Fibroblast of skin of right quadriceps (primary cell): Measurements from ENCODE around the gene MPL.

Experiments
- DNase-seq: peaks from one replicate; pipeline ENCODE4 v3.0.0-alpha.2; 2013

The MPL gene

DNA sequence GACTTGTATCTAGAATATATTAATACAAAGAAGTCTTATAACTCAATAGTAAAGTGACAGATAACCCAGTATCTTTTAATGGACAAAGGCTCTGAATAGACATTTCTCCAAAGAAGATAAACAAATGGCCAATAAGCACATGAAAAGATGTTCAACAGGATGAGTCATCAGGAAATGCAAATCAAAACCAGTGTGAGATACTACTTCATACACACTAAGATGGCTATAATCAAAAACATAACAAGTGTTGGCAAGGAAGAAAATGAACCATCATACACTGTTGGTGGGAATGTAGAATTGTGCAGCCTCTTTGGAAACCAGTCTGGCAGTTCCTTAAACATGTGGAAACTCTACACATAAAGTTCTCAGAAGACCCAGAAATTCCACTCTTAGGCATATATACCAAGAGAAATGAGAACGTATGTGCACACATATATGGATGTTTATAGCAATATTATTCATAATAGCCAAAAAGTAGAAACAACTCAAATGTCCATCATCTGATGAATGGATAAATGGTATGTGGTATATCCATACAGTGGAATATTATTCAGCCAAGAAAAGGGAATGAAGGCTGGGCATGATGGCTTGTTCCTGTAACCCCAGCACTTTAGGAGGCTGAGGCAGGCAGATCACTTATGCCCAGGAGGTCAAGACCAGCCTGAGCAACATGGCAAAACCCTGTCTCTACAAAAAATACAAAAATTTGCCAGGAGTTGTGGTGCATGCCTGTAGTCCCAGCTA, 9.9 kb upstream of the MPL start:
- peak; percentile 66 for DNase-seq

DNA sequence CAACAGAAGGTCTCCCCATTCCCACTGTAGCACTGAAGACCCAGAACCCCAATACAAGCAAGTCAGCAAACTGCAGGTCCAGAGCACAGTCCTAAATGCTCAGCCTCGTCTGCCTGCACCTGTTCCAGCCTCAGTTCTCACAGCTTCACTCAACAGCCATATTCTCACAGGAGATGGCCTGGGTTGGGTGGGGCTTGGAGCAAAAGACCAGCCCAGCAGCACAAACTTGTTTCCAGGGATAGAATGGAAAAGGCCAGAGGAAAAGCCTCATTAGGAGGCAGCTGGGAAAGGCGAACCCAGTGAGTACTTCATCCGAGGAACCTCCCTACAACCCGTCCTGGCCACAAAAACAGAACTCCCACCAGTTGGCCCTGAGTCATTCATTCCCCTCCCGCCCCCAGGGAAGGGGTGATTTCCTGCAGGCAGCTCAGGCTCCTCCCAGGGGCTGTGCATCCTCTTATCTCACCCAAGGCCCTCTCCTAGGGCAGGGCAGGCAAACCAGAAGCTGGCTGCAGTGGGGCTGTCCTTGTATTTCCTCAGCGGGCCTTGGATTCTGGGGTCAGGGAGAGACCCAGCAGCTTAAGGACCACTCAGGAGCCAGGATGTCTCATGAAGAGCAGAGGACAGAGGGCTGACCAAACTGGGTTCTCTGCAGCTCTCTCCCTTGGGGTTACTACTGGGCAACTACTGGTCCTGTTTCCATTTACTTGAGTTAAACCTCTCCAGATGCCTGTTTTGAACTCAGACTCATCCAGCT, 7.4 kb upstream of the MPL start:
- peak; percentile 83 for DNase-seq

- no peak for DNase-seq
Observed at GRCh38 chr1:43331688-43332087, 5.9 kb upstream of the MPL start.

- no peak for DNase-seq
Observed at GRCh38 chr1:43334453-43335205, 3.0 kb upstream of the MPL start.

GRCh38 chr1:43338001-43338400, 383 bp downstream of the MPL start:
- DNase-seq = no peak

DNA sequence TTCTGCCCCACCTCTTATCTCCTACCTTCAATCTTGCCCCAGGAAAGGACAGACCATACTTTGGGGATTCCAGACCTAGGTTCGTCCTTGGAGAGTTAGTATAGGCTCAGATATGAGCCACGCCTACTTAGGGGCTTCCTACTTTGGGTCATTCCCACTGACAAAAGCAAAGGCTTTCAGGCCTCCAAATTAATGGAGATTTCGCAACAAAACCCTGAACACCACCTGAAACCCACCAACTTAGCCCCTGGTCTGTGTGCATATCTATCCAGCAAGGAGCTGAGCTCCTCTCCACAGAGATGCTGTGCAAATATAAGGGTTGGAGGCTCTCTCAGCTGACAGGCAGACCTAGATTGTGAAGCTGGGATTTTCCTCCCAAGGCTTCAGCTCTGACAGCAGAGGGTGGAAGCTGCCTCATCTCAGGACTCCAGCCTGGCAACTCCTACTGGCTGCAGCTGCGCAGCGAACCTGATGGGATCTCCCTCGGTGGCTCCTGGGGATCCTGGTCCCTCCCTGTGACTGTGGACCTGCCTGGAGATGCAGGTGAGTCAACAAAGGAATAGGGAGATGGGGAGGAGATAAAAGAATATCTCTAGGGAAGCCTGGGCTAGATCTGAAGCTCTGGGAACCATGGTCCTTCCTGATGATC, 2.1 kb downstream of the MPL start:
- DNase-seq = no peak

DNA sequence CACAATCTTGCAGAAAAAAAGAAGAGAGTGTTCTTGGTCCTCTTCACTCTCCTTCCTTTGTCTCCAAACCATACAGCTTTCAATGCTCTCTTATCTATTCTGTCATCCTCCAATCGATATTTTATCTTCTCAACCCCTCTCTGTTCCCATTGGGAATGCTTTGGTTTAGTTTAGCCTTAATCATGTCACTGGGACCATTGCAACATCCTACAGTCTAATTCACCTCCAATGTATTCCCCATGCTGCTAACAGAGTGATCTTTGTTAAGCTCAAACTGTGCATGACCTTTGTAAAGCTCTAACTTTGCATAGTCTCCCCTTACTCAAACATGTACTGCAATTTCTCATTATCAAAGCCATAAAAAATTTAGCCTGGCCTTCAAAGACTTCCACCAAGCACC, 2.9 kb downstream of the MPL start:
- DNase-seq = no peak

- DNase-seq = no peak
Observed at GRCh38 chr1:43344267-43344850, 6.7 kb downstream of the MPL start.

GRCh38 chr1:43345120-43345519, 7.5 kb downstream of the MPL start:
- DNase-seq = no peak

DNA sequence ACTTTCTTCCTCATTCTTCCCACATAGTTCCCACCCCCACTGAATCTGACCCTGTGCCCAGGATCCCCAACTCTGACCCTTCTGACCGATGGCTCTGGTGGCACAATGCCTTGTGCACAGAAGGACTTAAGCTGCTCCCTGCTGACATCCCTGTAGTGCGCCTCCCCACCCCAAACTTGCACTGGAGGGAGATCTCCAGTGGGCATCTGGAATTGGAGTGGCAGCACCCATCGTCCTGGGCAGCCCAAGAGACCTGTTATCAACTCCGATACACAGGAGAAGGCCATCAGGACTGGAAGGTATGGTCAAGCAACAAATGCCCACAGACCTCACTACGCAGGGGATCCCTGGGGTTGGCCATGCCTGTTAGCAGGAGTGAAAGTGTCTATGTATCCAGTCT, 9.0 kb downstream of the MPL start:
- DNase-seq = no peak

- no peak for DNase-seq
Observed at GRCh38 chr1:43348343-43348808, 10.8 kb downstream of the MPL start.

GRCh38 chr1:43348809-43349593, 11.4 kb downstream of the MPL start:
- DNase-seq = peak; percentile 39

GRCh38 chr1:43349594-43350306, 12.1 kb downstream of the MPL start:
- DNase-seq = peak; percentile 86

DNA sequence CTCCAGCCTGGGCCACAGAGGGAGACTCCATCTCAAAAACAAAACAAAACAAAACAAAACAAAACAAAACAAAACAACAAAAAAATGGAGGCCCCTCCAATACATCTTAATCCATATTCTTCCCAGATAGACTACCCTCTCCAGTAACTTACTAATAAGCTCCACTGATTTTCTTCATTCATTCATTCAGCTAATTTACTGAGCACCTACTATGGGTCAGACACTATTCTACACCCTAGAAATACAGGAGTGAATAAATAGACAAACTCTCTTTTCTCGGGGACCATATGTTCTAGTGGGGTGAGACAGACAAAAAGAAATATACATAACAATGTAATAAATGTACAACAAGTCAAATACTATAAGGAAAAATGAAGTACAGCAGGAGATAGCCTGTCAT, 13.4 kb downstream of the MPL start:
- no peak for DNase-seq

- DNase-seq = no peak
Observed at GRCh38 chr1:43351421-43352350, 14.1 kb downstream of the MPL start.

DNA sequence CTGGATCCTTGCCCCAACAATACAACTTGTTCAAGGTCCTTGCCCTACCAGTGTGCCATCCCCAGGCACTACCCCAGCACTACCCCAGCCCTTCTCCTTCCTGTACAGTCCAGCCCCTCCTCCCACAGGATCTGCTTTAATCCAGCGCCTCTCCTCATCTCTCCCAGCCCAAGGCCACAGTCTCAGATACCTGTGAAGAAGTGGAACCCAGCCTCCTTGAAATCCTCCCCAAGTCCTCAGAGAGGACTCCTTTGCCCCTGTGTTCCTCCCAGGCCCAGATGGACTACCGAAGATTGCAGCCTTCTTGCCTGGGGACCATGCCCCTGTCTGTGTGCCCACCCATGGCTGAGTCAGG, 14.7 kb downstream of the MPL start:
- no peak for DNase-seq

- no peak for DNase-seq
Observed at GRCh38 chr1:43352881-43353280, 15.3 kb downstream of the MPL start.

- DNase-seq = no peak
Observed at GRCh38 chr1:43354471-43354870, 16.9 kb downstream of the MPL start.

- DNase-seq = peak; percentile 35
Observed at GRCh38 chr1:43354936-43355335, 17.3 kb downstream of the MPL start.

DNA sequence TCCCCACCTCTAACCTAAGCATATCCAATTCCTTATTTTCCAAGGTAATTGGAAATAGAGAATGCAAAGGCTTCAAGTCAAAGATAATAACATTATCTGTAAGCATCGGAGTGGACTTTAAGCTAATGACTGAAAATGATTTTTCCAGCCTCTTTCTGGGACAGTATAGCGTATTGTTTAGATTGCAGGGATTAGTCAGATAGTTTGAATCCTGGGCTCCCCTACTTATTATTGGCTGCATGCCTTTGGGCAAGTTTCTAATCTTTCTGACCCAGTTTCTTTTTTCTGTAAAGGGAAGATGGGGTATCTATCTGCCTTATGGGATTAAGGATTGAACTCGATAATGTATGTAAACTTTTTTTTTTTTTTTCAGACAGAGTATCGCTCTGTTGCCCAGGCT, 19.6 kb downstream of the MPL start:
- no peak for DNase-seq
